Epithelial cell of esophagus (primary cell): ENCODE data around the gene UBE3D.

Experiments used
- DNase-seq: peaks from one replicate; pipeline ENCODE4 v3.0.0; 2010; ENCODE audit warnings: low read depth
- H3K4me3 ChIP-seq: 2 replicates; pipeline ENCODE4 v1.5.1; 2011; ENCODE audit warnings: mild to moderate bottlenecking, low read length, control low read depth
- TF ChIP-seq, protein P1 (sequence below): IDR thresholded peaks from 2 replicates; pipeline ENCODE4 v1.5.1; 2011; ENCODE audit warnings: low read depth, mild to moderate bottlenecking, low read length, control low read depth, inconsistent platforms; ENCODE audit not compliant: insufficient read depth; ENCODE audit errors: missing control alignments

Gene UBE3D

DNA sequence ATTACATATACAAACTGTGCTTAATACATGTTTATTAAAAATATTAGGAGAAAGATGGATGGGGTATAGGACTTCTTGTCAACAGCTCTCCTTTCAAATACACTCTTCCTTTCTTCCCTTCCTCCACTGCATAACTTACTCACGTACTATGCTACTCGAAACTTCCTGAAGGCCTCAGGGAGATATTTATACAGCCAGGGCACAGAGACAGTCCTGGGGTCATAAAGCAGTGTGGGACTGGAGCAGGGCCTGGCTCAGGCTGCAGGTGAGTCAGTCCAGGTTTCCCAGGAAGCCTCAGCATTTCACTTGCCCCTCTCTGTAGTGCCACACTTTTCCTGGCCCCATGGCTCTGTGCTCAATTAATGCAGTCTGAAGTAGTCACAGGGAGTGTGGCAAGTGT lies 157.0 kb downstream of the UBE3D start:
- TF ChIP-seq, protein P1, sequence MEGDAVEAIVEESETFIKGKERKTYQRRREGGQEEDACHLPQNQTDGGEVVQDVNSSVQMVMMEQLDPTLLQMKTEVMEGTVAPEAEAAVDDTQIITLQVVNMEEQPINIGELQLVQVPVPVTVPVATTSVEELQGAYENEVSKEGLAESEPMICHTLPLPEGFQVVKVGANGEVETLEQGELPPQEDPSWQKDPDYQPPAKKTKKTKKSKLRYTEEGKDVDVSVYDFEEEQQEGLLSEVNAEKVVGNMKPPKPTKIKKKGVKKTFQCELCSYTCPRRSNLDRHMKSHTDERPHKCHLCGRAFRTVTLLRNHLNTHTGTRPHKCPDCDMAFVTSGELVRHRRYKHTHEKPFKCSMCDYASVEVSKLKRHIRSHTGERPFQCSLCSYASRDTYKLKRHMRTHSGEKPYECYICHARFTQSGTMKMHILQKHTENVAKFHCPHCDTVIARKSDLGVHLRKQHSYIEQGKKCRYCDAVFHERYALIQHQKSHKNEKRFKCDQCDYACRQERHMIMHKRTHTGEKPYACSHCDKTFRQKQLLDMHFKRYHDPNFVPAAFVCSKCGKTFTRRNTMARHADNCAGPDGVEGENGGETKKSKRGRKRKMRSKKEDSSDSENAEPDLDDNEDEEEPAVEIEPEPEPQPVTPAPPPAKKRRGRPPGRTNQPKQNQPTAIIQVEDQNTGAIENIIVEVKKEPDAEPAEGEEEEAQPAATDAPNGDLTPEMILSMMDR = no peak
- no peak overlapping the region for H3K4me3 ChIP-seq
- peak; percentile 43 for DNase-seq

DNA sequence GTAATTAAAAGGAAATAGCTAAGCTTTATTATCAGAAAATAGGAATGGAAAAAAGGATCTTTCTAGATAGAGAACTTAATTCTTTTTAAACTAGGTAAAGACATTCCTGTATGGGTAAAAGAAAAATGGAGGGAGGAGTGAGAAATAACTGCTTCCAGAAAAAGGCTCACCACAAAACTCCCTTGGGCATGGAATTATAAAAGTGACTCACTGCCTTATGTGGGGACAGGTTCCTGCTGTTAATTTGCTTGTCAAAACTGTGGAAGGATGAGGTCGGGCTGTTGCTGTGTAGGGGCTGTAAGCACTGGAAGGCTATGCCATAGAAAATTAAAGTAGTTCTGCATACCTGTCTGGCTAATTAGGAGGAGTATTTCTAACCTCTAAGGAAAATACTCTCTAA lies 158.7 kb downstream of the UBE3D start:
- TF ChIP-seq, protein P1 = no peak
- DNase-seq = peak; percentile 64
- no peak overlapping the region for H3K4me3 ChIP-seq

DNA sequence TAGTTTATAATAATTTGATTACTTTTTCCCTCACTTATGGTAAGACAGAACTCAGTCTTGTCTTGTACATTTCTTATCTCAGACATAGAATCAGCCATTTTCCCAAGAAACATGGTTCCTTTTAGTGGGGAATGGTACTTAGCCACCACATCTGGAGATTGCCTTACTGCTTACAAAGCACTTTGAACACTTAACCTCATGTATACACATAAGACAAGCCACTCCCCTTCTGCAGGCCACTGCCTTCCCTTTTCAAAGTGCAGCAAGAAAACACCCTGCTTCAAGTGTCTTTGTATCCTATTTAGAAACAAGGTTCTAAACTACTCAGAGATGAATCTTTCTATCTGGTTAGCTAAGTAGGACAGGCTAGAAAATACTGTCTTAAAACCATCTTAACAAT lies 159.2 kb downstream of the UBE3D start:
- no peak for DNase-seq
- TF ChIP-seq, protein P1 = no peak
- no peak overlapping the region for H3K4me3 ChIP-seq

DNA sequence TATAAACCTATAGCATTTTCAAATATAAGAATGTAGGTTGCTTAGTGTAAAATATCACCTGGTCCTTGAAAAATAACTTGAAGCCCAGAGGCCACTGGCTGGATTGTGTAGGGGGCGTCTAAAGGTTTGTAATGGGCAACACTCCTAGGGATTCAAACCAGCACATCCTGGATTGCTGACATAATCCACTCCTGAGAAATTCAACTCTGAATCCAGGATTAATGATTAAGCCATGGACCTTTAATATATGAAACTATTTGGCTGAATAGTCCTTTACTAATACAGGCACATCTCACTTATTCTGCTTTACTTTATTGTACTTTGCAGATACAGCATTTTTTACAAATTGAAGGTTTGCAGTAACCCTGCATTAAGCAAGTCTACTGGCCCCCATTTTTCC lies 160.8 kb downstream of the UBE3D start:
- DNase-seq = no peak
- TF ChIP-seq, protein P1 = no peak
- H3K4me3 ChIP-seq = no peak overlapping the region

DNA sequence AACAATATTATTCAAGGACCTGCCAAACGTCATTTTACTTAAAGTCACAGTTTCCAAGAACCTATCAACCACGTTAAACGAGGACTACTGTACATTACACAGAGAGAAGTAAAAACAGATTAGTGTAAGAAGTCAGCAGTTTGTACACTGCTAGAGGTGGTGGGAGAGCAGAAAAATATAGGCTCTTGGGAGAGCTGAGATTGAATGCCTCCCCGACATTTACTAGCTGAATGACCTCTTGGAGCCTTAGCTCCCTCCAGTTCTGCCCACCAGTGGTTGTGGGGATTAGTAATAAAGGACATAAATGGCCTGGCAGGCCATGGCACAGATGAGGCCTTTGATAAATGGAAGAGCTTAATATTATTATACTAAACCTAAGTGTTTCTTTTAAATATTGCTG lies 161.4 kb downstream of the UBE3D start:
- no peak for DNase-seq
- TF ChIP-seq, protein P1 = no peak
- no peak overlapping the region for H3K4me3 ChIP-seq

DNA sequence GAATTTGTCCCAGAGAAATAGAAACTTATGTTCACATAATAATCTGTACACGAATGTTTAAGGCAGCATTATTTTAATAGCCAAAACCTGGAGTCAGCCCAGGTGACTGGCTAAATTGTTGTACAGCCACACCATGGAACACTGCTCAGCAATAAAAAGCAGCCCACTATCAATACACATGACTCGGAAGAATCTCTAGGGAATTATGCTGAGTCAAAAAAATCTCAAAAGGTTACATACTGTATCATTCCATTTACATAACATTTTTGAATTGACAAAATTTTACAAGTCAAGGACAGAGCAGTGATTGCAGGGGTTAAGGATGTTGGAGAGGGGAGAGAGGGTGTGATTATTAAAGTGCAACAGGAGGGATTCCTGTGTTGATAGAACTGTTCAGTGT lies 163.4 kb downstream of the UBE3D start:
- TF ChIP-seq, protein P1 = no peak
- no peak for DNase-seq

DNA sequence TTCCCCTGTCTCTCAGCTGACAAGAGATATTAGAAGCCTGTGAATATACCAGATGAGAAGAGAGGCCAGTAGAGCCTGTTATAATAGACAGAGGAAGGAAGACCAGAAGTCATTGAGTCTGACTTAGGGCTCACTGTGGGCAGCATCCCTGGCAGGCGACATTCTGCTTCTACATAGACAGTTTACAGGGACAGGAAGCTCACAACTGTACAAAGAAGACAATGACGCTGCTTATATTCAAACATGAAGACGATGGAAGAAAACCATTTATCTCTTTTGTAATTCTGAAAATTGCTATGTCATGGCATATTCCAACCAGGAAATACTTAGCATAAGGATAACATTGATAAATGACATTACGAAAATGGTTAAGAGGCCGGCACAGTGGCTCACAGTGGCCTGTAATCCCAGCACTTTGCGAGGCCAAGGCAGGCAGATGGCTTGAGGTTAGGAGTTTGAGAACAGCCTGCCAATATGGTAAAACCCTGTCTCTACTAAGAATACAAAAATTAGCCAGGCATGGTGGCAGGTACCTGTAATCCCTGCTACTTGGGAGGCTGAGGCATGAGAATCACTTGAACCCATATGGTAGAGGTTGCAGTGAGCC lies 170.9 kb downstream of the UBE3D start:
- TF ChIP-seq, protein P1 = no peak
- no peak overlapping the region for H3K4me3 ChIP-seq
- no peak for DNase-seq

More for the DNA sequence above, 163.4 kb downstream of the UBE3D start:
- H3K4me3 ChIP-seq = no peak overlapping the region
